NAMALWA (cell line): ENCODE data around the gene TSSK2.

ENCODE experiments used
- DNase-seq: peaks from one replicate; pipeline ENCODE4 v3.0.0-alpha.2; 2015; ENCODE audit warnings: low spot score

The TSSK2 gene

GRCh38 chr22:19106886-19107729, 24.0 kb upstream of the TSSK2 start:
- DNase-seq, result no peak

- DNase-seq, result no peak
Measured at GRCh38 chr22:19107730-19108074, 23.4 kb upstream of the TSSK2 start.

GRCh38 chr22:19108807-19109197, 22.3 kb upstream of the TSSK2 start:
- DNase-seq, result no peak

GRCh38 chr22:19109198-19110063, 21.7 kb upstream of the TSSK2 start:
- peak; percentile 77 for DNase-seq

- no peak for DNase-seq
Measured at GRCh38 chr22:19110064-19110458, 21.0 kb upstream of the TSSK2 start.

- no peak for DNase-seq
Measured at GRCh38 chr22:19110646-19111045, 20.5 kb upstream of the TSSK2 start.

- DNase-seq, result no peak
Measured at GRCh38 chr22:19111140-19111539, 20.0 kb upstream of the TSSK2 start.

GRCh38 chr22:19111584-19111983, 19.5 kb upstream of the TSSK2 start:
- DNase-seq, result no peak

- DNase-seq, result no peak
Measured at GRCh38 chr22:19113429-19113828, 17.7 kb upstream of the TSSK2 start.

- no peak for DNase-seq
Measured at GRCh38 chr22:19114984-19115552, 16.0 kb upstream of the TSSK2 start.

- peak; percentile 60 for DNase-seq
Measured at GRCh38 chr22:19115628-19116027, 15.5 kb upstream of the TSSK2 start.

- DNase-seq, result no peak
Measured at GRCh38 chr22:19117111-19117512, 14.0 kb upstream of the TSSK2 start.

- peak; percentile 93 for DNase-seq
Measured at GRCh38 chr22:19118329-19118880, 12.7 kb upstream of the TSSK2 start.

- no peak for DNase-seq
Measured at GRCh38 chr22:19119949-19120348, 11.2 kb upstream of the TSSK2 start.

GRCh38 chr22:19120829-19121630, 10.1 kb upstream of the TSSK2 start:
- DNase-seq, result no peak

- DNase-seq, result peak; percentile 50
Measured at GRCh38 chr22:19121631-19122142, 9.4 kb upstream of the TSSK2 start.

GRCh38 chr22:19122143-19122751, 8.9 kb upstream of the TSSK2 start, which contains the start of gene DGCR2:
Gene DGCR2 (minus strand): TSS chr22:19122412. CDS start chr22:19122206, 206 bp downstream.
- peak; percentile 97 for DNase-seq

GRCh38 chr22:19122752-19123492, 8.2 kb upstream of the TSSK2 start:
- peak; percentile 21 for DNase-seq

GRCh38 chr22:19123936-19124335, 7.2 kb upstream of the TSSK2 start:
- no peak for DNase-seq

GRCh38 chr22:19124377-19124776, 6.7 kb upstream of the TSSK2 start:
- DNase-seq, result no peak
